HG02970 (cell line): ENCODE data around the gene TOP1.
"Not testable (repeated sequence)": the region's sequence is repeated elsewhere in the genome, so short reads cannot be mapped to it uniquely, and the experiment has no call there.

Experiments used
- ATAC-seq: cut with Tn5 transposase; IDR thresholded peaks from one replicate; pipeline ENCODE4 v1.9.1; 2021; ENCODE audit warnings: mild to moderate bottlenecking, moderate library complexity, moderate number of reproducible peaks; ENCODE audit not compliant: unreplicated experiment, low FRiP score

Gene TOP1

GRCh38 chr20:41086402-41087324 lies 58.0 kb downstream of the TOP1 start:
- ATAC-seq: no peak

- no peak for ATAC-seq
Measured at GRCh38 chr20:41087325-41087685, 58.7 kb downstream of the TOP1 start.

GRCh38 chr20:41087777-41088176 lies 59.2 kb downstream of the TOP1 start:
- no peak for ATAC-seq

GRCh38 chr20:41089555-41089954 lies 60.9 kb downstream of the TOP1 start:
- ATAC-seq: no peak

GRCh38 chr20:41091927-41092326 lies 63.3 kb downstream of the TOP1 start:
- ATAC-seq: no peak

GRCh38 chr20:41094353-41095055 lies 65.9 kb downstream of the TOP1 start:
- ATAC-seq: no peak

- no peak for ATAC-seq
Measured at GRCh38 chr20:41095110-41095969, 66.7 kb downstream of the TOP1 start.

GRCh38 chr20:41098703-41099250 lies 70.2 kb downstream of the TOP1 start:
- ATAC-seq: no peak

- ATAC-seq: no peak
Measured at GRCh38 chr20:41100001-41100480, 71.4 kb downstream of the TOP1 start.

GRCh38 chr20:41101660-41102059 lies 73.0 kb downstream of the TOP1 start:
- ATAC-seq: no peak

- no peak for ATAC-seq
Measured at GRCh38 chr20:41108531-41108930, 79.9 kb downstream of the TOP1 start.

GRCh38 chr20:41110012-41110411 lies 81.4 kb downstream of the TOP1 start:
- no peak for ATAC-seq

- ATAC-seq: no peak
Measured at GRCh38 chr20:41110930-41111577, 82.4 kb downstream of the TOP1 start.

- no peak for ATAC-seq
Measured at GRCh38 chr20:41111578-41111951, 82.9 kb downstream of the TOP1 start.

GRCh38 chr20:41116282-41116956 lies 87.8 kb downstream of the TOP1 start:
- no peak for ATAC-seq

GRCh38 chr20:41118159-41118558 lies 89.5 kb downstream of the TOP1 start:
- not testable (repeated sequence) for ATAC-seq

- ATAC-seq: no peak
Measured at GRCh38 chr20:41118632-41119031, 90.0 kb downstream of the TOP1 start.

- ATAC-seq: no peak
Measured at GRCh38 chr20:41119614-41120561, 91.3 kb downstream of the TOP1 start.
